GM21825 (cell line): ENCODE results near the gene DCST1.

Experiments
- ATAC-seq: cut with Tn5 transposase; IDR thresholded peaks from one replicate; pipeline ENCODE4 v1.9.1; 2021; ENCODE audit warnings: mild to moderate bottlenecking, moderate library complexity; ENCODE audit not compliant: unreplicated experiment

DCST1 gene

DNA sequence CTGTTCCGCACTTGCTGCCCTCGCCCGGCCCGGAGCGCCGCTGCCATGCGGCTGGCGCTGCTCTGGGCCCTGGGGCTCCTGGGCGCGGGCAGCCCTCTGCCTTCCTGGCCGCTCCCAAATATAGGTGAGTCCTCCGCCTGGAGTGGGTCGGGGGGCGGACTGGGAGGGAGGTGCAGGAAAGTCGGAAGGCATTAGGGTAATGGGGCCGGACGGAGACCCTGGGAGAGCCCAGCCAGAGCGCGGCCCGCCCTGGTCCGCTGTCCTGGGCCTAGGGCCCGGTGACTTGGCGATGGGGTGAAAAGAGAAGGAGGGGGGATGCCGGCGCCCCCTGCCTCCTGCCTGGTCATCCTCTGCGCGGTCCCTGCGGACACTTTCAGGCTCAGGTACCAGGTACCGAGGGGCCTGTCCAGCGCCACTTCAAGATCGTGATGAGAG, 17.7 kb downstream of the DCST1 start:
- ATAC-seq, result peak; percentile 10

DNA sequence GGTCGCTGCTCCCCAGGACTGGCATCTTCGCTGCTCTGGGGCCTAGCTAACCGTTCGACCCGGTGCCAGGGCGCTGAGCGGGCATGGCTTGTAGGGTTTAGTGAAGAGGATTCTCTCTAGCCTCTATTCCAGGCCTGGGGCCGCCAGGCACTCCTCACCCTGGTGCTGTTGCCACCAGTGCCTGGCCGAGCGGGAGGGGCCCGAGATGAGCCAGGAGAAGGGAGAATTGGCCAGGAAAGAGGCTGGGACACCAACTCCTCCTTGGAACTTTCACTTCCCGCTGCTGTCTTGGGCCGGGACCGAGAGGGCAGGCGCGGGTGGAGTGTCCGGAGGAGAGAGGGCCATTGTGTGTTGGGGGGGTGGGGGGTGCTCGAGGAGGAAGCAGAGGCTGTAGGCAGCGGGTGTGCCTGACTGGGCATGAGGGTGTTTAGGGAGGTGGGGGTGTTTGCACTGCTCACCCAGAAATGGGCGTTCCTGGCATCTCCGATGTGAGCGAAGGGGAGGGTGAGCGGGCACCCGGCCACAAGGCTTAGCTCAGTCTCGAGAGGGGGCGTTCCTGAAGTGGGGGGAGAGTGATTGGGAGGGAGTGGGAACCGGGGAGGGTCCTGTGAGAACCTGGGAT, 18.3 kb downstream of the DCST1 start:
- ATAC-seq, result no peak

DNA sequence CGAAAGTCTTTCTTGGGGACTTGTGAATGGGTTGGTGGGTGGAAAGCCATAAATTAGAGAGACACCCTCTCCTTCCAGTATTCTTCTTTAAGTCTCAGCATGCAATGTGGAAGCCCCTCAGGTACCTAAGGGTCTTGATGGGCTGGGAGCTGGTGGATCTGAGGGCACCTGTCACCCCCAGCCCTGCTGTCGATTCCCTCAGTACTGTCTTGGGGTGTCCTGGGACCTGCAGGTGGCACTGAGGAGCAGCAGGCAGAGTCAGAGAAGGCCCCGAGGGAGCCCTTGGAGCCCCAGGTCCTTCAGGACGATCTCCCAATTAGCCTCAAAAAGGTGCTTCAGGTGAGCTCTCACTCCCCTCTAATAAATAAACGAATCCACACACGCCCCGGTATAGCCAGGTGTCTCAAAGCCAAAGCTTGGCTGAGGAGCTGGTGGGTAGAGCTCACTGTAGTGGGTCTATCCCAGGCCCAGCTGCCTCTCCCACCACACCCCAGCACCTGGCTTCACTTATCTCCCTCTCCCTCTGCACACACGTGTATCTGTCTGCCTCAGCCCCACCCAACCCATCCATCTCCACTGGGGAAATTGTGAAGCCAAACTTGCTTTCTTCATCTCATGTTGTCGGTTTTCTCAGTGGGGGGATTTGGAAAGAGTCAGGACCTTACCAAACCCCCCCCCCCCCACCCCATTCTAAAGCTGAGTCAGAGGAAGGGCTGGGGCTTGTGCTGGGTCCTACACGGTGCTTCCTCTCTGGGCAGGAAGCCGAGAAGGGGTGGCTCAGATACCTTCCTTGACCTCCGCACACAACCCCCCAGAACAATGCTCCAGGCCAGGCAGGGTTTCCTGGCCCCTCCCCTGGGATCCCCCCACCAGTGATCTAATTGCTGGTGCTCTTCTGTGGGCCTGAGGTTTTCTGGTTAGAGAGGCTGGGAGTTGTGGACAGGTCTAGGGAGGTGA, 19.1 kb downstream of the DCST1 start:
- no peak for ATAC-seq

DNA sequence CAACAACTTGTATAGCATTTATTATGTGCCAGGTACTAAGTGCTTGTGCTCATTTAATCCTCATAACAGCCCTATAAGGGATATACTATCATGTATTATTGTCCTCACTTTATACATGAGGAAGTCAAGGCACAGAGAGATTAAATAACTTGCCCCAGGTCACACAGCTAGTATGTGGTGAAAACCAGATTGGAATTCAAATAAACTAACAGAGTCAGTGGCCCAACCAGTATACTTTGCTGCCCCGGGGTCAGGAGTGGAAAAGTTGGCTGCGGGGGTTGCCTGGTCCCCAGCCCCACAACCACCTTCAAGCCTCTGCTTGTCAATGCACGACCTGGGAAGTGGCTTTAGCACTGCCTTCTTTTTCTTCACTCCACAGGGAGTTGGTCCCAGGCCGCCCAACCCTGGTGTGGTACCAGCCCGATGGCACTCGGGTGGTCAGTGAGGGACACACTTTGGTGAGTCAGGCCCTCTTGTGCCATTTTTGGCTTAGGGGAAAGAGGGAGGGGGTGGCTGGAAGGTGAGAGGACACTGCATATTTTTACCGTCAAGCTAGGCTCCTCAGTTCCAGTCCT, 20.0 kb downstream of the DCST1 start:
- ATAC-seq, result no peak

DNA sequence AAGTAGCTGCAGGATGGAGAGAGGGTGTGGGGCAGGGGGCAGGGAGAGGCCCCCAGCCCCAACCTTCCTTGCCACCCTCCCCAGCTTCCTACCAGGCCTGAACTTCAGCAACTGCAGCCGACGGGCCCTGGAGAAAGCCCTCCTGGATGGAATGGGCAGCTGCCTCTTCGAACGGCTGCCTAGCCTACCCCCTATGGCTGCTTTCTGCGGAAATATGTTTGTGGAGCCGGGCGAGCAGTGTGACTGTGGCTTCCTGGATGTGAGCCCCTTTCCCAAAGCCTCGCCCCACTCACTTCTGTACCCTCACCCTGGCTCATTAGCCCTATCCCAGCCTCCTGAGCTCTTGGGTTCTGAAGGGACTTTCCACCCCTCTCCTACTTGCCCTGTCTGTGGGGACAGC, 23.5 kb downstream of the DCST1 start:
- no peak for ATAC-seq

DNA sequence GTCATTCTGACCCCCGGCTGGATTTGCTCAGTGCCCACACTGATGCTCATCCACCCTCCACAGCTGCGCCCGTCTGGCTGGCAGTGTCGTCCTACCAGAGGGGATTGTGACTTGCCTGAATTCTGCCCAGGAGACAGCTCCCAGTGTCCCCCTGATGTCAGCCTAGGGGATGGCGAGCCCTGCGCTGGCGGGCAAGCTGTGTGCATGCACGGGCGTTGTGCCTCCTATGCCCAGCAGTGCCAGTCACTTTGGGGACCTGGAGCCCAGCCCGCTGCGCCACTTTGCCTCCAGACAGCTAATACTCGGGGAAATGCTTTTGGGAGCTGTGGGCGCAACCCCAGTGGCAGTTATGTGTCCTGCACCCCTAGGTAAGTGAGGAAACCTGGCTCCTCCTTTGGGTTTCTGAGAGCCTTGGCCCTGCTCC, 24.2 kb downstream of the DCST1 start:
- no peak for ATAC-seq

DNA sequence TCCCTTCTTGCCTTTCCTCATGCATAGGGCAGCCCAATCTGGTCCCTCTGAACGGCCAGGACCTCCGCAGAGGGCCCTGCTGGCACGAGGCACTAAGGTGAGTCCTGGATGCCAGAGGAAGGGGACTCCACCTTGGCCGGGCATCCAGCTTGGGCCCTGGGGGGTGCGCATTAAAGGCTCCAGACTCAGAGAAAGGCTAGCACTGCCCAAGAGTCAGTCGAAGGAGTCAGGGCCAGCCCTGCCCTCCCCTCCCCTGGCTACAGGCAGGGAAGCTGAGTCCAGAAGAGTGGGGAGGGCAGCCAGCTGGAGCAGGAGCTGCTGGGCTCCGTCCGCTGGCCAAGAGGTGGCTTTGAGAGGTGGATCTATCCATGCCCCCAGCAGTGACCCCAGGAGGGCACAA, 27.1 kb downstream of the DCST1 start:
- ATAC-seq, result no peak

DNA sequence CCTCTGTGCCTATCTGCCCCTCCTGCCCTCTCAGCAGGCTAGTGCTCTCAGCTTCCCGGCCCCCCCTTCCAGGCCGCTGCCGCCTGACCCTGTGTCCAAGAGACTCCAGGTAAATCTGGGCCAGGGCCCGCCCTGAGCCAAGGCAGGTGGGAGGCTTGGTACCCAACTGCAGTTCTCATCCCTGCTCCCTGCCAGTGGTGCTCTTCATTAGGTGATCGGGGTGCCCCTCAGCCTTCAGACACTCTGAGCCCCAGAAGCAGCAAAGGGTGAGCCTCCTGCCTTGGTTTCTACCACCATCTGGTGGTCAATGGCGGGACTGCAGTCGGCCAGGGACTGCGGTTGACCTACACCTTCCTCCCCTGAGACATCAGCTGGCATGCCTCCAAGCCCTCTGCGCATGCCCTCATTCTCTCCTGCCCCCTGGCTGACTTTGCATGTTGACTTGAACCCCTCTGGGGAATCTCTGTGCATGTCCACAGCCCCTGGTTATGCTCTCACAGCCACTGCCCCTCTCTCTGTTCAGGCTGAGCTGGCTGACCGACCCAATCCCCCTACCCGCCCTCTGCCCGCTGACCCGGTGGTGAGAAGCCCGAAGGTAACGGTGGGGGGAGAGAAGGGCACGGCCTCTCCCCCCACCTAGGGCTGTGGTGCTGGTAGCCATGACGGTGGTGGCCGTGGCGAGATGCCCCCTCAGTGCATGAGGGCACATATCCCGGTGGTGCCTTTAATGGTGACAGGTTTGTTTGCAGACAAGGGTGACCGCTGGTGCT, 27.9 kb downstream of the DCST1 start:
- ATAC-seq, result no peak

DNA sequence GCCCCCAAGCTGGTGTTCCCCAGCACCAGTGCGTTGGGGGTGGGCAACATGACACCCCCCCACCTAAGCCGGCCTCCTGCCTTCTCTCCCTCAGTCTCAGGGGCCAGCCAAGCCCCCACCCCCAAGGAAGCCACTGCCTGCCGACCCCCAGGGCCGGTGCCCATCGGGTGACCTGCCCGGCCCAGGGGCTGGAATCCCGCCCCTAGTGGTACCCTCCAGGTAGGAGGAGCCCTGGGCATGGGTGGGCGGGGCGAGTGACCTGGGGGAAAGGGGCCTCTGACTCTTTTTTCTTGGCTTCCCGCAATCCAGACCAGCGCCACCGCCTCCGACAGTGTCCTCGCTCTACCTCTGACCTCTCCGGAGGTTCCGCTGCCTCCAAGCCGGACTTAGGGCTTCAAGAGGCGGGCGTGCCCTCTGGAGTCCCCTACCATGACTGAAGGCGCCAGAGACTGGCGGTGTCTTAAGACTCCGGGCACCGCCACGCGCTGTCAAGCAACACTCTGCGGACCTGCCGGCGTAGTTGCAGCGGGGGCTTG, 28.6 kb downstream of the DCST1 start:
- no peak for ATAC-seq

DNA sequence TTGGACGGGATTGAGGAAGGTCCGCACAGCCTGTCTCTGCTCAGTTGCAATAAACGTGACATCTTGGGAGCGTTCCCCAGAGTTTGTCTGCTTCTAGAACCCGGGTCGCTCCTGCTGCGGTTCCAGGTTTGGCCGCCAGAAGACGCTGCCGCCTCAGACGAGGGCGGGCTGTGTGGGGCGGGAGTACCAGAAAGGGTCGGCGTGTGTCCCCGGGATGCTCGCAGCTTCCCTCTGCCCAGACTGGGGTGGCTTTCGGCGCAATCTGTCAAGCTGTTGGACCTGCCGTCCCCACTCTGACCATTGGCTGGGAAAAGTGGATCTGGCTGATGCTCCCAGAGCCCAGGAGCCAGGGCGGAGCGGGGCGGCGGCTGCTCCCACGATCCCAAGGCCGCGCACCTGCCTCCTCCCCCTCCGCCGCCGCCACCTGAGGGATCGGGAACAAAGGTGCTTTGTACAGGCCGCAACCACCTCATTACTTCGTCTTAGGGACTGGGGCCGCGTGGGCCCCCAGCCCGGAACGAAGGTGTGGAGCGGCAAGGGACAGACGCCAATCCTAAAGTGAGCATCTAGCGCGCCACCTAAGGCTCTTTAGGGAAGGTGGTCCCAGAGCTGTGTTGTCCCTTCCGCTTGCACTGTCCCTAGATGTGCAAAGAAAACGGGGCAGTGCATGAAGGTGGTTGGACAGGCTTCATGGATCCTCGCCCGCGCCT, 29.2 kb downstream of the DCST1 start:
- no peak for ATAC-seq

DNA sequence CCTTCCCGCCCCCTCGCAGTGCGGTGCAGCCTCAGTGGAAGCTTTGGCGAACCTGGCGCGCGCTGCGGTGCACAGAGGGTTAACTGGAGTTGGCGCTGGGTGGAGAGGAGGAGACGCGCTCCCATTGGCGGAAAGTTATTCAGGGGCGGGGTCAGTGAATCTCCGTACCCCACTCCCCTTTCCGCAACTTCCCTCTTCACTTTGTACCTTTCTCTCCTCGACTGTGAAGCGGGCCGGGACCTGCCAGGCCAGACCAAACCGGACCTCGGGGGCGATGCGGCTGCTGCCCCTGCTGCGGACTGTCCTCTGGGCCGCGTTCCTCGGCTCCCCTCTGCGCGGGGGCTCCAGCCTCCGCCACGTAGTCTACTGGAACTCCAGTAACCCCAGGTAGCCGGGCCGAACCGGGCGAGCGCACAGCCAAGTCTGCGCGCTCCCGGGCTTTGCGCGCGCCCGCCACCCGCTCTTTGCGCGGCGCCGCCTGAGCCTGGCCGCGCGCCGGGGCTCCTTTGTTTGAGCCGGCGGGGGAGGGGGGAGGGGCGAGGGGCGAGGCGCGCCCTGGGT, 30.0 kb downstream of the DCST1 start, which contains the start of gene EFNA4:
TSS of gene EFNA4 (plus strand) at position 191 of the 561 bp plus-strand sequence. CDS start at position 275, 84 bp downstream.
- ATAC-seq, result peak; percentile 59

DNA sequence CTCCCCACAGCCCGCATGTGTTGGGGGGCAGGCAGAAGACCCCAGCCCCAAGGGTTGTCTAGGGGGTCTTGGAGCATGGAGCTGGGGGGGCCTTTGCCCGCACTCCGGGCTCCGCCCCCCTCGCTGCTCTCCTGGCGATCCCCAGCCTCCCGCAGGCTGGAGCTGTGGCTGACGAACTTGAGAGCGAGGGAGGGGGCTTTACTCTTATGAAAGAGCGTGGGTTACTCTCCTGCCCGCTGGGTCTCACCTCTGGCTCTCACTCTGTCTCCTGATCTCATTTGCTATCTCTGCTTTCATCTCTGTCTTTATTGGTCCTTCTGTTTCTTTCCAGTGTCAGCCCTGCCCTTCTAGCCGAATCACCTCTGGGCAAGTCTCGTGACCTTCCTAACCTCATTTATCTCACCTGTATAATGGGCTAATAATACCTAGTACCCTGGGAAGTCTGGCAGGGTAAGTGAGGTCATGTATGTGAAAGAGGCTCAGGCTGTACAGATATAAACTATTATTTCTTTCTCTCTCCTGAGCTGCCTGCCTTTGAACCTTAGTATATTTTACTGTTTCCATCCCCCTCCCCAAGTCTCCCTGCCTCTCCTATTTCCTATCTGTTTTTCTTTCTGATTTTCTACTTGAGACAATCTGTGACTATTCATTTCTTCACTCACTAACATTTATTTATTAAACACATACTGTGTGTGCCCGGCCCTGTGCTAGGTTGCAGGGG, 30.6 kb downstream of the DCST1 start:
- ATAC-seq, result no peak

DNA sequence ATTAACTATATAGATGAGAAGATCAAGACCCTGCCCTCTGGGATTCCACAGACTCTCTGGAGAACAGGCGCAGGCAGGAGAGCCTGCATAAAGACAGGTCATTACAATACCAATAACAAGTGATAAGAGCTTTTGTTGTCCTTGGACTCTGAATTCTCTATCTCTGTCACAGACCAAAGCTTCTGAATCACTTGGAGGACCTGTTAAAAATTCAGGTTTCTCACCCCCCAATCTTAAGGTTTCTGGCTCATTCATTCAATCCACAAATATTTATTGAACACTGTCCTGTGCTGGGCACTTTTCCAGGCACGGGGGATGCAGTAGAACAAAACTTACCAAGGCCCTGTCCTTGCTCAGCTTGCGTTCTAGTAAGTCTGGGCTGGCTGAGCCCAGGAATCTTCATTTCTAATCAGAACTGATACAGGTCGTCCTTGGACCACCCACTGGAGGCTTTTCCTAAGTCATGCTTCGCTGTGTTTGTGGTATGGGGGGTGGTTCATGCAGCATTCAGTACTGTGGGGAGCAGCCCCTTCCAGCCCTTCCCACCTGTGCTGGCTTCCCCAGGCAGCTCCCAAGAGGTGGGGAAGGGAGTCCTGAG, 31.3 kb downstream of the DCST1 start:
- ATAC-seq, result no peak

DNA sequence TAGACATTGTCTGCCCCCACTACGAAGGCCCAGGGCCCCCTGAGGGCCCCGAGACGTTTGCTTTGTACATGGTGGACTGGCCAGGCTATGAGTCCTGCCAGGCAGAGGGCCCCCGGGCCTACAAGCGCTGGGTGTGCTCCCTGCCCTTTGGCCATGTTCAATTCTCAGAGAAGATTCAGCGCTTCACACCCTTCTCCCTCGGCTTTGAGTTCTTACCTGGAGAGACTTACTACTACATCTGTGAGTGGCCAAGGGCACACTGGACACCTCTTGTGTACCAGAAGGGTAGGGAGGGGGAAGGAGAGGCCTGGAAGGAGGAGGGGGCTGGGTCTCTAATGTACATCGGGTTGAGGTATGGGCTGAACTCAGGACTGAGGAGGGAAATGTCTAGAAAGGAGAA, 33.2 kb downstream of the DCST1 start:
- ATAC-seq, result no peak

DNA sequence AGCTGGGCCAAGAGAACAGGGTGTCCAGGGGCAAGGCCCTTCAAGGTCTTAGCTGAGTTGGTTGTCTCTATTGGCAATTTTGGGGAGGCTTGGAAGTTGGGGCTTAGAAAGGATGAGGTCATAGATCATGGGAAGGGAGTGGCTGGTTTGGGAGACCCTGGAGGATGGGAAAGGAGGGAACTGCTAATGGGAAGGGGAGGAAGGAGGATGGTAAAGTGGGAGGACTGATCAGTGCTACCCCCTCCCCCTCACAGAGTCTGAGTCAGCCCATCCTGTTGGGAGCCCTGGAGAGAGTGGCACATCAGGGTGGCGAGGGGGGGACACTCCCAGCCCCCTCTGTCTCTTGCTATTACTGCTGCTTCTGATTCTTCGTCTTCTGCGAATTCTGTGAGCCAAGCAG, 35.0 kb downstream of the DCST1 start:
- ATAC-seq, result no peak

DNA sequence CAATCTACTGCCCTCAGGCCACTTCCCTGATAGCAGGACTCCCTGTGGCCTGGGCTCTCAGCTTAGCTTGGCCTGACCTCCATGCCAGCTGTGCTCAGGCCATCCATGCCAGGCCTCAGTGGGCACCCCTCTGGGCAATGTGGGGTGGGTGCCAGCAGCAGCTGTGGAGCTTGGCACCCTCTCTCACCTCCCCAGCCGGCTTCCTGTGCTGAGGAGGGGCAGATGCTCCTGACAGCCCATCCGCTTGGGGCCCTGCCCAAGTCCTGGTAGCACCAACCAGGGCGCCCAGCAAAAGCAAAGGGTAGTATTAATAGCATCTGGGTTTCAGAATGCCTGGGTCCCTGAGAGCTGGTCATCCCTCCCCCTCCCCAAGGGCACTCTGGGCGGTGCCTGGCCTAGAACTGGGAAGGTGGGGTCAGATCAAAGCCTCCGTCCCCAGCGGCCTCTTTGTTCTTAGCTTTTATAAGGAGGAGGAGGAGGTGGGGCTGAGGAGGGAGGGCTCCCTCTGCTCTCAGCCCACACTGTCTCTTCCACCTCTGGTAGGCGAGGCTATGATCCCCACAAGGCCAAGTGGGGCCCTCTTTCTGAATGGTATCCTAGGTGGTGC, 36.0 kb downstream of the DCST1 start:
- ATAC-seq, result no peak

DNA sequence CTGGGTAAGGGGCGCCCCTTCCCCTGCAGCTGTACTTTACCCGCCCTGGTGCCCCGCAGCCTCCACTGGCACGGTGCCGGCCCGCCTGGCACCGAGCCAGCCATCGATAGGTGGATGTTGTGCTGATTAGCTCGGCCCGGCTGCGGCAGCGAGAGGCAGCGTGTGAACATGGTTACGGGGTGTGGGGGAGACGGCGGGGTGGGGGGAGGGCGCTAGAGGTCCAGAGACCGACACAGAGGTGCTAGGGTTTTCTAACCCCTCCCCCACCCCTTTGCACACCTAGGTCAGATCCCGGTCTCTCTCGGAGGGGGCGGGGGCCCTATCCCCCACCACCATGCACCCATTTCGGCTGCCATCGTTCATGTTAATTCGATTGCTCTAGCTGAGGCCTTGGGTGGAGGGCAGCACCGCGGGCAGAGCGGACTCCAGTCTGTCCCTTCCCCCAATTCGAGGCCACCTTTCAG, 36.6 kb downstream of the DCST1 start:
- no peak for ATAC-seq
